Measurements from ENCODE around the gene VEZF1.

VEZF1 gene

DNA sequence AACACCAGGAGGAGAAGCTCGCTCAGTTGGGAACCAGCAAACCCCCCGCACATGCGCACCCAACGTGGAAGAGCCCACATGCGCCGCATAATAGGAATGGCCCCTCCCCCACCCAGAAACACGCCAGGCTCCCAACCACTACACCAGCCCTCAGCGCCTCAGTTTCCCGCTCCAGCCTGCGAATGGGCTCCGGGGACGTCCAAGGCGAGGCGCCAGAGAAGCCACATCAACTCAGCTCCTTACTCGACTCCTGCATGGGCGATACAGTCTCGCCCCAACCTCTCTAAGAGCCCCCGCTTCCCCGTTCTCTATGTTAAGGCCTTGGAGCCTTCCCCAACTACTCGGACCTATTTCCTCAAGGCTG is 18.5 kb upstream of the VEZF1 start:
- H3K36me3 ChIP-seq (ENCODE audit: control insufficient read depth in 1 of 2, insufficient read depth in 2 of 2, low read length in 2 of 2), result peaks cover 21 to 32% of the 10 kb centered on the region in 2 donors
- H3K27me3 ChIP-seq (ENCODE audit: control insufficient read depth in 1 of 2, insufficient read depth in 2 of 2, low read length in 2 of 2), result no peaks in the 10 kb centered on the region
- H3K9me3 ChIP-seq (ENCODE audit: control insufficient read depth in 1 of 2, low read length in 2 of 2), result no peaks in the 10 kb centered on the region
- H3K4me3 ChIP-seq (ENCODE audit: low read depth in 1 of 2, low read length in 2 of 2), result peak overlapping the region; percentile 99
- peaks cover 32% of the 10 kb centered on the region in 2 donors for H3K4me1 ChIP-seq (ENCODE audit: control insufficient read depth in 1 of 2, insufficient read depth in 2 of 2, low read length in 2 of 2)
- H3K27ac ChIP-seq (ENCODE audit: low read depth, low read length), result peak overlapping the region; percentile 99
- H3K9ac ChIP-seq (ENCODE audit: low read depth in 1 of 2, low read length in 2 of 2), result peak overlapping the region; percentile 100

DNA sequence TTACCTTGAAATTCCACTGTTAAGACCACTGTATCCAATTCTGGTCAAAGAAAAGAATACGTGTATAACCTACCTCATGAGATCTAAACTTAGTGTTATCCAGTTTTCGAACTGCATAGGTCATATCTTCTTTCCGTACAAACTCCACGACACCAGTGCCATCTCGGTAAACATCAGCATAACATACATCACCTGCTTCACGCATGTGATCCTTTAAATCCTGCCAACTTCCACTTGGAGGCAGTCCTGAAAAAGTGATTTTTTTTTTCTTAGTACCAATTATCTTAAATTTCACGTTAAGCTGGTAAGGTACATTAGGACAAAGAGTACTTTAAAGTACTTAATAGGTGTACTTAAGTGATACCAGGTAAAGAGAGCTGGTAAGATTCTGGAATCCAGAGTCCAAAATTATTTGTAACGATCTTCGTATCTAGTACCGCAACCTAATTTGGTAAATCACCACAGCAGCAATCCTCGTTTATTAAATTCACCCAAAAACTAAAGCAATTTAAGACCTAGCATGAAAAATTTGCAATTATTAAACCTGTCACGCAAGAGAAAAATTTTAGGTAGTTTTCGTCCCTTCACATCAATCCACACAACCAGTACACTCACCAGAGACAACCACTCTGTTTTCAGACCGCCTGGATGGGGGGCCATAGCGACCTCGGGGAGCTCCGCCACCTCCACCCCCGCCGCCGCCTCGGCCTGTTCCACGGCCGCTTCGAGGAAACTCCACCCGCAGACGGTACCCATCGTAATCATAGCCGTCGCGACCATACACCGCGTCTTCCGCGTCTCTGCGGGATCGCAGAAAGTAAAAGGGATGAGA is 17.9 kb upstream of the VEZF1 start:
- H3K9ac ChIP-seq (ENCODE audit: low read depth in 1 of 2, low read length in 2 of 2), result peak overlapping the region; percentile 100
- H3K27ac ChIP-seq (ENCODE audit: low read depth, low read length), result peak overlapping the region; percentile 99
- peaks cover 21 to 35% of the 10 kb centered on the region in 2 donors for H3K36me3 ChIP-seq (ENCODE audit: control insufficient read depth in 1 of 2, insufficient read depth in 2 of 2, low read length in 2 of 2)
- H3K27me3 ChIP-seq (ENCODE audit: control insufficient read depth in 1 of 2, insufficient read depth in 2 of 2, low read length in 2 of 2), result no peaks in the 10 kb centered on the region
- H3K4me1 ChIP-seq (ENCODE audit: control insufficient read depth in 1 of 2, insufficient read depth in 2 of 2, low read length in 2 of 2), result peaks cover 32% of the 10 kb centered on the region in 2 donors
- H3K4me3 ChIP-seq (ENCODE audit: low read depth in 1 of 2, low read length in 2 of 2), result peak overlapping the region; percentile 99
- H3K9me3 ChIP-seq (ENCODE audit: control insufficient read depth in 1 of 2, low read length in 2 of 2), result no peaks in the 10 kb centered on the region

DNA sequence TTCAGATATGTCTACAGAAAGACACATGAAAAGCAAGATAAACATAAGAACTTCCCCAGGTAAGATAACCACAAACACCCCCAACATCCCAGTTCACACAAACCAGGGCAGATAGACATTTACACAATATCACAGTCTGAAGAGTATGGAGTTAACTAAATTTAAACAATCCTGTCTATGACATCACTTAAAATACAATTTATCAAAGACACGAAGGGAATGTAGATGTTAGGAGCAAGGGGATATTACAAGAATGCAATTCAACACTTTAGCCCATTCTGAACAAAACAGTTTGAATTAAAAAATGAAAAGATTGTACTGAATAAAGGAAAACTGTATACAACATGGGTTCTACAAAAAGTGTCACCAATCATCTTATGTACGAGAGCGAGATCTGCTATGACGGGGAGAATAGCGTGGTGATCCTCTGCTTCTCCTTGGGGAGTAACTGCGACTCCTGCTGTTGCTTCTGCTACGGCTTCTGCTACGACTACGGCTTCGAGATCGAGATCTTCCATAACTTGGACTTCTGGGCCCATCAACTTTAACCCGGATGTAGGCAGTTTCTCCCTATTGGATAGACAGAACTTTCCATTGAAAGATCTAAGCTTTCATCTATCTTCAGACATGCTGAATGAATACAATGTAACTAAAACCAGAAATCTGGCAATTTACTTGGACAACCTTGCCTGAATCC is 17.1 kb upstream of the VEZF1 start:
- H3K27ac ChIP-seq (ENCODE audit: low read depth, low read length), result no peak overlapping the region
- peak overlapping the region; percentile 100 for H3K9ac ChIP-seq (ENCODE audit: low read depth in 1 of 2, low read length in 2 of 2)
- H3K27me3 ChIP-seq (ENCODE audit: control insufficient read depth in 1 of 2, insufficient read depth in 2 of 2, low read length in 2 of 2), result no peaks in the 10 kb centered on the region
- H3K4me3 ChIP-seq (ENCODE audit: low read depth in 1 of 2, low read length in 2 of 2), result peak overlapping the region; percentile 99
- peaks cover 27 to 43% of the 10 kb centered on the region in 2 donors for H3K36me3 ChIP-seq (ENCODE audit: control insufficient read depth in 1 of 2, insufficient read depth in 2 of 2, low read length in 2 of 2)
- no peaks in the 10 kb centered on the region for H3K9me3 ChIP-seq (ENCODE audit: control insufficient read depth in 1 of 2, low read length in 2 of 2)
- H3K4me1 ChIP-seq (ENCODE audit: control insufficient read depth in 1 of 2, insufficient read depth in 2 of 2, low read length in 2 of 2), result peaks cover 32% of the 10 kb centered on the region in 2 donors

DNA sequence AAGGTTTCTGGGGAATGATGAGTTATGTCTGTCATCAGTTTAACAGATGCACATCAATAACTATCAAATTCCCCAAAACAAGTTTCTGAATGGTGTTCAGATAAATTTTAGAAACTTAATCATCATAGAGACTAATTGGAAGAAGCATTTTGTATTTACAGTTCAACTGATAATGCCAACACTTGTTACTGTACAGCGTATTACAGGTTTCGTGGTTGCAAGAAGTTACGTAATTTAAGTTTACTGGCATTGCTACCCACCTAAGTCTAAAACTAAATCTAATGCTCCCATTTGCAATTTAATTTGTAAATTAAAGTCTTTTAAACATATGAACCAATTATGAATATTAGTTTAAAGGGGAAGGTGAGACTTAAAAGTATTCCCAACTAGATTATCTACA is 16.0 kb upstream of the VEZF1 start:
- Histone ChIP-seq H3K9me3 (ENCODE audit: control insufficient read depth in 1 of 2, low read length in 2 of 2) (no peaks in the 10 kb centered on the region), H3K4me1 (ENCODE audit: control insufficient read depth in 1 of 2, insufficient read depth in 2 of 2, low read length in 2 of 2) (peaks cover 32% of the 10 kb centered on the region in 2 donors), H3K36me3 (ENCODE audit: control insufficient read depth in 1 of 2, insufficient read depth in 2 of 2, low read length in 2 of 2) (peaks cover 31 to 44% of the 10 kb centered on the region in 2 donors), H3K27ac (ENCODE audit: low read depth, low read length) (no peak overlapping the region), H3K27me3 (ENCODE audit: control insufficient read depth in 1 of 2, insufficient read depth in 2 of 2, low read length in 2 of 2) (no peaks in the 10 kb centered on the region), H3K4me3 (ENCODE audit: low read depth in 1 of 2, low read length in 2 of 2) (no peak overlapping the region), H3K9ac (ENCODE audit: low read depth in 1 of 2, low read length in 2 of 2) (no peak overlapping the region)

DNA sequence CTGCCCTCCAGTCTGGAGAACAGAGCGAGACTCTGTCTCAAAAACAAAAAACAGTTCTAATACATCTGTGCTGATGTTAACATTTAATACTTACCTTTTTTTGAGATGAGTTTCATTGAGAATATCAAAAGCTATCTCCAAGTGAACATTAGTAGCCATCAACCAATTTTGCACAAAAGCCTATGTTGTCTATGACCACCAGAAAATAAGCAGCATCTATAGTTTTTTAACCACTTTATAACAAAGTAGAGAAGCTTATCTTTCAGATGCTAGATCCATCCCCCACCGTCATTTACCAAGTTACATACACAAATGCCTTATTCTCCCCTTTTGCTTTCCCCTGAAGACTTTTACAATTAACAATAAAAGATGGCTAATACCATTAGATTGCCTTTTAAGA is 14.9 kb upstream of the VEZF1 start:
- Histone ChIP-seq H3K9ac (ENCODE audit: low read depth in 1 of 2, low read length in 2 of 2) (no peak overlapping the region), H3K4me3 (ENCODE audit: low read depth in 1 of 2, low read length in 2 of 2) (no peak overlapping the region), H3K27ac (ENCODE audit: low read depth, low read length) (no peak overlapping the region), H3K27me3 (ENCODE audit: control insufficient read depth in 1 of 2, insufficient read depth in 2 of 2, low read length in 2 of 2) (no peaks in the 10 kb centered on the region), H3K4me1 (ENCODE audit: control insufficient read depth in 1 of 2, insufficient read depth in 2 of 2, low read length in 2 of 2) (peaks cover 29 to 31% of the 10 kb centered on the region in 2 donors), H3K36me3 (ENCODE audit: control insufficient read depth in 1 of 2, insufficient read depth in 2 of 2, low read length in 2 of 2) (peaks cover 32 to 47% of the 10 kb centered on the region in 2 donors), H3K9me3 (ENCODE audit: control insufficient read depth in 1 of 2, low read length in 2 of 2) (no peaks in the 10 kb centered on the region)

DNA sequence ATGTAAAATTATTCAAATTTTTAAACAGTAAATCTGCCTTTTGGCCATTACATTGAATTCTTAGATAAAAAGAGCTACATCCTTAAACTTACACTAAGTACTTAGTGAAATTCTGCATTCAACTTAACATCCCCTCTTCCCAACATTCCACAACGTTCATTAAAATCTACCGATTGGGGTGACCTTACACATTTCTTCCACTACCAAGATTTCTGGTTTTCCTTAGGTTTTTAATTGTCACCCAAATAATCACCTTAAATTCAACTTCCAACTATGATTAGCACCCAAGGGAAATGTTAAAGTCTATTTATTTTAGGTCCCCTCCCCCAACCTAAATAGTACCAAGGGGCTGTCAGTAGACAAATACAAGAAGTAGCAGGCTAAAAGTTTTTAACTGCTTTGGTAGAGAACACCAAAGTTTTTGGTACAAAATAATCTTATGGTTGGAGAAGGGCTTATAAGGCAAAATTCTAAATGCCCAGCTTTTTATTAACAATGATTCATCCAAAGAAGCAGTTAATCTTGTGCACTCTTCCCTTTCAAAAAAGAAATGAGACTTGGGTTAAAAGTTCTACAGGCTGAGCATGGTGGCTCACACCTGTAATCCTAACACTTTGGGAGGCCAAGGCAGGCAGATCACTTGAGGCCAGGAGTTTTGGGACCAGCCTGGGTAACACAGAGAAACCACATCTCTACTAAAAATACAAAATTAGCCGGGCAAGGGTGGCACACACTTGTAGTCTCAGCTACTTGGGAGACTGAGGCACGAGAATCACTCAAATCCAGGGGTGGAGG is 14.3 kb upstream of the VEZF1 start:
- no peaks in the 10 kb centered on the region for H3K9me3 ChIP-seq (ENCODE audit: control insufficient read depth in 1 of 2, low read length in 2 of 2)
- no peak overlapping the region for H3K4me3 ChIP-seq (ENCODE audit: low read depth in 1 of 2, low read length in 2 of 2)
- peaks cover 32 to 51% of the 10 kb centered on the region in 2 donors for H3K36me3 ChIP-seq (ENCODE audit: control insufficient read depth in 1 of 2, insufficient read depth in 2 of 2, low read length in 2 of 2)
- peaks cover 27 to 28% of the 10 kb centered on the region in 2 donors for H3K4me1 ChIP-seq (ENCODE audit: control insufficient read depth in 1 of 2, insufficient read depth in 2 of 2, low read length in 2 of 2)
- H3K9ac ChIP-seq (ENCODE audit: low read depth in 1 of 2, low read length in 2 of 2), result no peak overlapping the region
- H3K27ac ChIP-seq (ENCODE audit: low read depth, low read length), result no peak overlapping the region
- H3K27me3 ChIP-seq (ENCODE audit: control insufficient read depth in 1 of 2, insufficient read depth in 2 of 2, low read length in 2 of 2), result no peaks in the 10 kb centered on the region

DNA sequence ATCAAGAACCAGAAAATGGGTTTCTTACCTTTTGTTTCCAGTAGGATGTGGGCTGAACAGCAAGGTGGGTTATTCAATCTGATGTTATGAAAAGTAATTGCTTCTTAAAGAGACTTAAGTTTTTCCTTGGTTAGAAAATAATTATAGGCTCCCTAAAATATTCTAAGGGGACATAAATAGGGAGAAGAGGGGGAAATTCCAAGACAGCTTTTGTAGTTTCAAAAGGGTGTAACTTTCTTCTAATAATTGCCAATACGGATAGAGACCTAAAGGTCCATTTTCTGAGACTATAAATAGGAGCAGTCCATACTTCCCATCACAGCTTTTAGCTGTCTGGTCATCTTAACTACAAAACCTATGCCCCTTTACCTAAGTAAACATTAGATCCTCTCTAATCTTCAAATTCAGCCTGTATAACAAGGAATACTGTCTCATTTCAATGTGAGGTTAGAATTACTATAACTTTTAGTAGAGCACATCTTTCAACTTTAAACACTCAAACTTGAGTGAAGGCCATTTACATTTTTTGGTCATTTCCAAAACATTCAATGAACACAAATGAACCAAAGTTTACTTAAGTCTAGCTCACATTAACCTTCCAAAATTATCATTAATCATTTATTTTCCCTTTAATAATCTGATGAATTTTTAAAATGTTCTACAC is 13.5 kb upstream of the VEZF1 start:
- Histone ChIP-seq H3K9me3 (ENCODE audit: control insufficient read depth in 1 of 2, low read length in 2 of 2) (no peaks in the 10 kb centered on the region), H3K27ac (ENCODE audit: low read depth, low read length) (no peak overlapping the region)

DNA sequence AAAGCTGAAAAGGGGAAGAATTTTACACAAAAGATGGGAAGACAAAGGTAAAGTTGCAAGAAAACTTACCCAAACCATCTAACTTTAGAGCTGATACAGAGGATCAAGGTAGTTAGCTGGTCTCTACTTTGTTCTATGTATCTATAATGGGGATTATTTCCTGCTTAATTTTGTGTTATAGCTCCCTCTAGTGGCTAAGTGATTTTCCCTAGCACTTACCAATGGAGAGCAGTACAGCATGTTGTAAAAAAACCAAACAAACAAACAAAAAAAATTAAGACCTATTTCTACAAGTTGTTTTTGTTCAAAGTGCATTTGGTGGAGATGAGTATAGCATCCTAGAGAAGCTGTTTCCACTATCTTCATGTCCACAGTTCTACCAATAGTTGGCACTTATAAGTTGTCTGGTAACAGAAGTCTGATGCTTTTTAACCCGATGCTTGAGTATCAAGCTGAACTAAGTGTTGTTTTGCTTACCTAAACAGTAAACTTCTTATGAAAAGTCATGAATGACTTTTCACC is 11.5 kb upstream of the VEZF1 start:
- H3K27me3 ChIP-seq (ENCODE audit: control insufficient read depth in 1 of 2, insufficient read depth in 2 of 2, low read length in 2 of 2), result no peaks in the 10 kb centered on the region
- H3K4me1 ChIP-seq (ENCODE audit: control insufficient read depth in 1 of 2, insufficient read depth in 2 of 2, low read length in 2 of 2), result peaks cover 19 to 21% of the 10 kb centered on the region in 2 donors
- H3K9me3 ChIP-seq (ENCODE audit: control insufficient read depth in 1 of 2, low read length in 2 of 2), result no peaks in the 10 kb centered on the region
- no peak overlapping the region for H3K9ac ChIP-seq (ENCODE audit: low read depth in 1 of 2, low read length in 2 of 2)
- no peak overlapping the region for H3K4me3 ChIP-seq (ENCODE audit: low read depth in 1 of 2, low read length in 2 of 2)
- H3K27ac ChIP-seq (ENCODE audit: low read depth, low read length), result no peak overlapping the region
- H3K36me3 ChIP-seq (ENCODE audit: control insufficient read depth in 1 of 2, insufficient read depth in 2 of 2, low read length in 2 of 2), result peaks cover 19 to 42% of the 10 kb centered on the region in 2 donors

More for the DNA sequence above, 13.5 kb upstream of the VEZF1 start:
- peaks cover 27 to 28% of the 10 kb centered on the region in 2 donors for H3K4me1 ChIP-seq (ENCODE audit: control insufficient read depth in 1 of 2, insufficient read depth in 2 of 2, low read length in 2 of 2)
- no peak overlapping the region for H3K9ac ChIP-seq (ENCODE audit: low read depth in 1 of 2, low read length in 2 of 2)
- peaks cover 32 to 51% of the 10 kb centered on the region in 2 donors for H3K36me3 ChIP-seq (ENCODE audit: control insufficient read depth in 1 of 2, insufficient read depth in 2 of 2, low read length in 2 of 2)
- H3K4me3 ChIP-seq (ENCODE audit: low read depth in 1 of 2, low read length in 2 of 2), result no peak overlapping the region
- H3K27me3 ChIP-seq (ENCODE audit: control insufficient read depth in 1 of 2, insufficient read depth in 2 of 2, low read length in 2 of 2), result no peaks in the 10 kb centered on the region

DNA sequence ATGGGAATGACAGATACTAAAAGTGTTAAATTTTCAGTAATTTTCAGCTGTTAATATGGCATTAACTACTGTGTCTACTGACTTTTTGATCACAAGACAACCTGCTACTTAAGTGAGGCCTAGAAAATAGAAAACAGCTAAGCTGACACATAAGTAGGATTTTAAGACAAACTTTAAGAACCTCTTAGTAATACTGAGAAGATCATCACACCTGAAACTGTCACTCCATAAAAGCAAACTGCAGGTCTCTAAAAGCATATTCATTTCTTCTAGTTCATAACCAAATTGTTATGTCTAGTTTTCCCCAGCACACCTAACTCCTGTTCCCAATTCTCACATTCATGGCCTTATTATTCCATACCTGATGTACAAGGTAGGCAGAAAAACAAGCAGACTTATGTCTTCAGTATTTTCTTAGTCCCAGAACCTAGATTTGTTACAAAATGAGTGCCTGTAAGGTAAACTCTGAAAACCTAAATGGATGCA is 11.0 kb upstream of the VEZF1 start:
- H3K9me3 ChIP-seq (ENCODE audit: control insufficient read depth in 1 of 2, low read length in 2 of 2), result no peaks in the 10 kb centered on the region
- H3K27me3 ChIP-seq (ENCODE audit: control insufficient read depth in 1 of 2, insufficient read depth in 2 of 2, low read length in 2 of 2), result no peaks in the 10 kb centered on the region
- H3K36me3 ChIP-seq (ENCODE audit: control insufficient read depth in 1 of 2, insufficient read depth in 2 of 2, low read length in 2 of 2), result peaks cover 15 to 37% of the 10 kb centered on the region in 2 donors
- no peak overlapping the region for H3K4me3 ChIP-seq (ENCODE audit: low read depth in 1 of 2, low read length in 2 of 2)
- no peak overlapping the region for H3K27ac ChIP-seq (ENCODE audit: low read depth, low read length)
- no peak overlapping the region for H3K9ac ChIP-seq (ENCODE audit: low read depth in 1 of 2, low read length in 2 of 2)
- peaks cover 19 to 20% of the 10 kb centered on the region in 2 donors for H3K4me1 ChIP-seq (ENCODE audit: control insufficient read depth in 1 of 2, insufficient read depth in 2 of 2, low read length in 2 of 2)

Measured in duodenal mucosa (tissue), 2 donors.